ENCODE data around the gene CAPN13. TPM values are rescaled to one million over a fixed set of nuclear protein-coding genes. Genes with fewer than 3 reads are reported as not detected.

Gene CAPN13
- total and polyA plus RNA-seq, 2 of the 4 experiments (the other 2 are of a cell fraction) = not detected

GRCh38 chr2:30721241-30721640 lies 86.0 kb downstream of the CAPN13 start:
- Histone ChIP-seq H3K56ac (ENCODE audit: extremely low read depth, insufficient read depth, low read length) (no peak overlapping the region), H2BK120ac (ENCODE audit: low read depth, low read length) (no peak overlapping the region), H2AK5ac (ENCODE audit: low read depth, low read length) (no peak overlapping the region), H2AK9ac (replicated peaks; ENCODE audit: low read depth, low read length, poor library complexity) (no peak overlapping the region), H3K4ac (ENCODE audit: low read depth, low read length) (no peak overlapping the region), H4K91ac (ENCODE audit: insufficient read depth, low read depth, low read length) (no peak overlapping the region), H4K20me1 (ENCODE audit: insufficient read depth, low read length) (no peaks in the 10 kb centered on the region), H3K4me3 (ENCODE audit: insufficient read depth, low read depth, low read length) (no peak overlapping the region), H4K5ac (ENCODE audit: low read depth, low read length) (no peak overlapping the region), H4K8ac (ENCODE audit: low read depth in 2 of 2, low read length in 2 of 2) (no peak overlapping the region), H3K4me2 (ENCODE audit: low read depth, low read length) (no peak overlapping the region), H3K27me3 (ENCODE audit: control insufficient read depth, insufficient read depth, low read length) (peaks cover 46% of the 10 kb centered on the region), H2BK20ac (ENCODE audit: low read depth, low read length) (no peak overlapping the region), H2AFZ (replicated peaks; ENCODE audit: low read length, poor library complexity) (no peak overlapping the region), H3K4me1 (ENCODE audit: control insufficient read depth, insufficient read depth, low read length) (no peaks in the 10 kb centered on the region), H3K18ac (ENCODE audit: low read depth, low read length) (no peak overlapping the region), H3K36me3 (ENCODE audit: control insufficient read depth, insufficient read depth, low read length) (no peaks in the 10 kb centered on the region), H3K9me1 (ENCODE audit: insufficient read depth, low read length) (no peaks in the 10 kb centered on the region), H3K79me1 (ENCODE audit: low read depth in 1 of 2, low read length in 2 of 2) (no peaks in the 10 kb centered on the region), H2BK5ac (ENCODE audit: low read depth, low read length, poor library complexity, severe bottlenecking) (no peak overlapping the region), H3K9me3 (ENCODE audit: control insufficient read depth, insufficient read depth, low read length) (no peaks in the 10 kb centered on the region), H3K9ac (ENCODE audit: low read depth, low read length) (no peak overlapping the region), H2BK15ac (ENCODE audit: low read depth, low read length) (no peak overlapping the region), H3K27ac (ENCODE audit: insufficient read depth, low read length) (no peak overlapping the region), H3K23ac (ENCODE audit: low read depth, low read length) (no peak overlapping the region), H3K14ac (replicated peaks; ENCODE audit: low read depth, low read length) (no peak overlapping the region)
- ATAC-seq (ENCODE audit: low read depth) = no peak
- WGBS, 2 experiments (ENCODE audit: extremely low coverage in 2 of 2, insufficient read length in 1 of 2) = no CpG with 5 or more reads among the region's 4 CpGs
- DNase-seq = no peak
- intact Hi-C loops (cut with micrococcal nuclease) (no loop called here), in situ Hi-C loops (cut with MboI; ENCODE audit: low sequenced_read_pairs) (no loop called here), dilution Hi-C loops (cut with HindIII; ENCODE audit: low sequenced_read_pairs, unreplicated experiment) (no loop called here)
- CTCF ChIA-PET = no interaction called here
- TF ChIP-seq RFX5 (IDR thresholded peaks at IDR 0.05; ENCODE audit: low read depth, low read length) (no peak), SMC3 (IDR thresholded peaks at IDR 0.05; ENCODE audit: low read depth, low read length) (no peak), POLR2A (IDR thresholded peaks at IDR 0.05; ENCODE audit: low read depth, low read length) (no peak), BHLHE40 (IDR thresholded peaks at IDR 0.05; ENCODE audit: low read depth, low read length) (no peak), FOS (IDR thresholded peaks at IDR 0.05; ENCODE audit: low read depth, low read length) (no peak), CHD1 (IDR thresholded peaks at IDR 0.05; ENCODE audit: low read depth, low read length) (no peak), USF2 (IDR thresholded peaks at IDR 0.05; ENCODE audit: low read depth, low read length) (no peak), CTCF (conservative IDR thresholded peaks at IDR 0.05; ENCODE audit: low read depth, low read length) (no peak), MAZ (IDR thresholded peaks at IDR 0.05; ENCODE audit: borderline replicate concordance, low read depth, low read length) (no peak), CEBPB (IDR thresholded peaks at IDR 0.05; ENCODE audit: low read depth, low read length) (no peak), RAD21 (IDR thresholded peaks at IDR 0.05; ENCODE audit: low read length) (no peak)
- TF ChIP-seq, protein P1, sequence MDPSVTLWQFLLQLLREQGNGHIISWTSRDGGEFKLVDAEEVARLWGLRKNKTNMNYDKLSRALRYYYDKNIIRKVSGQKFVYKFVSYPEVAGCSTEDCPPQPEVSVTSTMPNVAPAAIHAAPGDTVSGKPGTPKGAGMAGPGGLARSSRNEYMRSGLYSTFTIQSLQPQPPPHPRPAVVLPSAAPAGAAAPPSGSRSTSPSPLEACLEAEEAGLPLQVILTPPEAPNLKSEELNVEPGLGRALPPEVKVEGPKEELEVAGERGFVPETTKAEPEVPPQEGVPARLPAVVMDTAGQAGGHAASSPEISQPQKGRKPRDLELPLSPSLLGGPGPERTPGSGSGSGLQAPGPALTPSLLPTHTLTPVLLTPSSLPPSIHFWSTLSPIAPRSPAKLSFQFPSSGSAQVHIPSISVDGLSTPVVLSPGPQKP (IDR thresholded peaks at IDR 0.05; ENCODE audit: borderline replicate concordance, low read depth, low read length) = no peak
- no TSS peak for BruUV-seq (replicated peaks)
- POLR2A ChIA-PET (ENCODE audit: unreplicated experiment) = no interaction called here
